ENCODE data around the gene RALGPS1.

DNA sequence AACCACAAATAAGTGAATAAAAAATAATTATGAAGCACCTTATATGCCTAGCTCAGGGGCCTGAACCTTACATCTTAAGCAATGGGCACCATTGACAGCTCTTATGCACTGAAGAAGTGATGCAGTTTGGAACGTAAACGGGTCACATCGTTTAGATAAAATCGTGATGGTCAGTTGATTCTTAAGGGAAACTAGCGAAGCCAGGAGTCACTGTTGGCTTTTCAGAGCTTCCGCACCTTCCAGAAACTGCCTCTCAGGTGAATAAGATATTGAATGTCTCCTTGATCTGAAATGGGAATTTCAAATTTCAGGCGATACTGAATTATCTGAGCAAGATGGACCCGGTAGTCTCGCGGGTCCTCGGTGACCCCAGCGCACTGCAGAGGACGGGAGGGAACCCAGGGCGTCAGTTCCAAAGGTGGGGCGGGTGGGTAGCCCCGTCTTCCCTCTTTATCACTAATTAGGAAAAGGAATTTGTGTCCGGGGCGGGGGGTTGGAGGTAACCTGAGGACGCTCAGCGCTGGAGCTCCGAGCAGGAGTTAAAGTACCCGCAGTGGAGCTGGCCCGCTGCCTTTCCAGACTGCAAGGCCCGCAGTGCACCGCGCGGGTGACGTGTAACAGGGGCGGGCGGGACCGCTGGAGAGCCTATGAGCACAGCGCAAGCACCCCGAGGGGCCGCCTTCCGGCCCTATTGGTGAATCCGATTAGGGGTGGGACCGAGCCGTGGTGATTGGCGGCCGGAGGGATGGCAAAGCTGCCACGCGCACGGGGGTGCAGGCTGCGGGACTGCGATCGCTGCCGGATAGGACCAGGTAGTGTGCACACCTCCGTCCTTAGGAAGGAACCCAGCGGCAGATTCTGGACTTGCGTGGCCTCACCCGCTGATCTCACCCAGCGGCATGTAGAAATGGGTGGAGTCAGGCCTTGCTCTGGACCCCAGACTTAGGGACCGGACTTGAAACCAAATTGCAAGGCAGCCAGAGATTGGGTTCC lies 330.3 kb downstream of the RALGPS1 start:
- TF ChIP-seq GATA2 (IDR thresholded peaks at IDR 0.05; ENCODE audit: low read depth, low read length) (peak; percentile 47), GATA3 (IDR thresholded peaks at IDR 0.05; ENCODE audit: low read depth, low read length) (no peak)

Measured in SH-SY5Y (cell line).